GM12874 (cell line): Measurements from ENCODE around the gene IFNA14.
"Not testable (repeated sequence)": the region's sequence is repeated elsewhere in the genome, so short reads cannot be mapped to it uniquely, and the experiment has no call there.

Source experiments
- CTCF ChIP-seq: IDR thresholded peaks from 2 replicates; pipeline ENCODE4 v1.5.1; 2011; ENCODE audit warnings: low read depth, mild to moderate bottlenecking, control low read depth, low read length, moderate library complexity; ENCODE audit not compliant: insufficient read depth

IFNA14 gene

DNA sequence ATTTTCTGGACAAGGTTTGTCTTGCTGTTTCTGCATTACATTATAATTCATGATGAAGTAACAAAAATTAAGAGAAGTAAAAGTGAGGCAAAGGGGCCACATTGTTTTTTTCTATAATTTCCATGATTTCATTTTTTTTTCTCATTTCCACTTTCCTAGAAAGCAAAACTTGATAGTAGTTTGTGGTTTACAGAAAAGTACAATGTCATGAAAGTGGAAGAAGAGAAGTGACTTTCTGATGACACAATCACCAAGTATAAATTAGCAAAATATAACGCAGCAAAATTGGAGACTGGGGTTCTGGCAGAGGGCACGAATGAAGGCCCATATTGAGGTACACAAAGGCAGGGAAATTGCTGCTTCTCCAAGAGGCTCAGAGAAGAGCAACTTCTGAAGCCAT, 5.0 kb upstream of the IFNA14 start:
- TF ChIP-seq CTCF, result no peak

GRCh38 chr9:21235468-21236359, 4.1 kb downstream of the IFNA14 start:
- TF ChIP-seq CTCF, result peak; percentile 57

GRCh38 chr9:21234153-21234687, 5.6 kb downstream of the IFNA14 start:
- no peak for TF ChIP-seq CTCF

GRCh38 chr9:21233258-21233657, 6.5 kb downstream of the IFNA14 start:
- TF ChIP-seq CTCF, result no peak

GRCh38 chr9:21228122-21228521, 11.7 kb downstream of the IFNA14 start, which contains the start of gene IFNA17:
TSS of gene IFNA17 (minus strand) at chr9:21228222. CDS start at chr9:21228173, 49 bp downstream.
- no peak for TF ChIP-seq CTCF

DNA sequence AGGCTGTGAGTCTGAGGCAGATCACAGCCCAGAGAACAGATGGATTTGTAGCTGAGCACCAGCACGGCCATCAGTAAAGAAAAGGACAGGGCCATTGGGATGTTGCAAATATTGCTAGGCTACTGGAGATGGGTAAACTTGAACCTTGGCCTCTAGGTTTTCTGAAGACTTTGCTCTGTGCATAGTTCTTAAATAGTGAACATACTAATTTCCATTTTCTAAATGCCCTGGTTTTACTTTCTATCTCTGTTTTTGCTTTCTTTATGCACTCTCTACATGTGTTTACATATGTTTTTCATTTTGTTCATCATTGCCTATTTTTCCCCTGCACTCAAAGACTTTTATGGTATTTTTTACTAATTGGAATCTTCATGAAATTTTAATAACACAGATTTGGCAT, 22.6 kb downstream of the IFNA14 start, which contains the start of gene IFNA16:
Gene IFNA16, minus strand, starts transcription at position 101 of the 400 bp plus-strand sequence. Its CDS starts 6 bp downstream, at position 95.
- TF ChIP-seq CTCF, result not testable (repeated sequence)
